Mesendoderm (in vitro differentiated cells): ENCODE measurements around the gene SDK2.

ENCODE experiments used
- DNase-seq: peaks from one replicate; pipeline ENCODE4 v3.0.0; 2013
- H2AK5ac ChIP-seq: 2 replicates; pipeline ENCODE4 v1.6.1; 2013; ENCODE audit warnings: low read length, inconsistent platforms
- H2BK120ac ChIP-seq: 2 replicates; pipeline ENCODE4 v1.6.1; 2013; ENCODE audit warnings: low read depth, mild to moderate bottlenecking, low read length, moderate library complexity, mixed read lengths
- H2BK15ac ChIP-seq: replicated peaks from 2 replicates; pipeline ENCODE4 v1.6.1; 2013; ENCODE audit warnings: low read depth, mild to moderate bottlenecking, moderate library complexity
- H2BK5ac ChIP-seq: 2 replicates; pipeline ENCODE4 v1.6.1; 2013; ENCODE audit warnings: low read length, inconsistent platforms
- H3K18ac ChIP-seq: 2 replicates; pipeline ENCODE4 v1.6.1; 2013; ENCODE audit warnings: mild to moderate bottlenecking, low read length, mixed read lengths
- H3K23ac ChIP-seq: one replicate; pipeline ENCODE4 v1.6.1; 2013; ENCODE audit warnings: low read length
- H3K27ac ChIP-seq: 2 replicates; pipeline ENCODE4 v1.5.1; 2013; ENCODE audit warnings: low read depth, mild to moderate bottlenecking, inconsistent platforms, low read length, moderate library complexity
- H3K27me3 ChIP-seq: 2 replicates; pipeline ENCODE4 v1.6.1; 2013; ENCODE audit warnings: low read length, control low read depth, mild to moderate bottlenecking, inconsistent platforms; ENCODE audit not compliant: insufficient read depth, poor library complexity
- H3K36me3 ChIP-seq: 2 replicates; pipeline ENCODE4 v1.6.1; 2013; ENCODE audit warnings: low read length, inconsistent platforms; ENCODE audit not compliant: control insufficient read depth, insufficient read depth
- H3K4ac ChIP-seq: one replicate; pipeline ENCODE4 v1.6.1; 2013; ENCODE audit warnings: low read depth, mild to moderate bottlenecking, low read length, moderate library complexity
- H3K4me1 ChIP-seq: 2 replicates; pipeline ENCODE4 v1.6.1; 2013; ENCODE audit warnings: low read depth, low read length, inconsistent platforms; ENCODE audit not compliant: control insufficient read depth
- H3K4me2 ChIP-seq: 2 replicates; pipeline ENCODE4 v1.6.1; 2013; ENCODE audit warnings: low read length
- H3K4me3 ChIP-seq: 2 replicates; pipeline ENCODE4 v1.5.1; 2013; ENCODE audit warnings: mild to moderate bottlenecking, low read length
- H3K56ac ChIP-seq: one replicate; pipeline ENCODE4 v1.6.1; 2013; ENCODE audit warnings: low read length
- H3K79me1 ChIP-seq: 2 replicates; pipeline ENCODE4 v1.6.1; 2013; ENCODE audit warnings: low read length, inconsistent platforms
- H3K79me2 ChIP-seq: 2 replicates; pipeline ENCODE4 v1.6.1; 2013; ENCODE audit warnings: mild to moderate bottlenecking, low read length; ENCODE audit not compliant: control insufficient read depth, insufficient read depth
- H3K9ac ChIP-seq: 2 replicates; pipeline ENCODE4 v1.6.1; 2013; ENCODE audit warnings: low read length, inconsistent platforms
- H4K5ac ChIP-seq: one replicate; pipeline ENCODE4 v1.6.1; 2013; ENCODE audit warnings: low read length
- H4K8ac ChIP-seq: one replicate; pipeline ENCODE4 v1.6.1; 2013; ENCODE audit warnings: low read depth, mild to moderate bottlenecking, control low read depth, low read length, moderate library complexity
- WGBS: extraction: QIAGEN DNeasy Blood & Tissue Kit; methylation state at CpG from one replicate; pipeline ENCODE4 v1.1.7; 2013; ENCODE audit warnings: low lambda C conversion rate, missing lambda C conversion rate; ENCODE audit not compliant: insufficient coverage; ENCODE audit errors: extremely low coverage; 5-methylcytosine and 5-hydroxymethylcytosine counted together

The SDK2 gene

DNA sequence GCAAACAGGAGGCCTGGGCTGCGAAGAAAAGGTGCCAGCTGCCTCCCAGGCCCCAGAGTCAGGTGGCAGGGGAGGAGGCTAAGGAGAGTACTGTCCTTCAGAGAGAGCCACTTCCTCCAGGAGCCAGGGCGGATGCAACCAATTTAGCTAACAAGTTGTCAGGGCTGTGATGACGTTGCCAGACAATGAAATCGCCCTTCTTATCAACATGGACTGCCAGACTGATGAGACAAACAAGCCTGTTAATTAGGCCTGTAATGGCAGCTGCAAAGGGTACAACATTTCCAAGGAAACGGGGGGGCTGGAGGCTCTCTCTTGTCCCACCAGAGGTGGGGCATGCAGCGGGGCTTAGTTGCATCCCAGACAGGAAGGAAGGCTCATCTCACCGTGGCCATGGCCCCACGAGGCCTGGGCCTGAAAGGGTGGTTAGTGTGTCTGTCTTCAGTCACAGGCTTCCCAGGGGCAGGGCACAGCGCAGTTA is 111.8 kb downstream of the SDK2 start:
- Histone ChIP-seq H3K36me3 (no peaks in the 10 kb centered on the region), H3K18ac (no peak overlapping the region), H3K4me1 (peaks cover 39% of the 10 kb centered on the region), H3K27me3 (no peaks in the 10 kb centered on the region), H3K9ac (no peak overlapping the region), H3K23ac (no peak overlapping the region), H4K8ac (no peak overlapping the region), H2BK5ac (peak overlapping the region; percentile 81), H3K4ac (no peak overlapping the region), H3K4me2 (no peak overlapping the region), H3K4me3 (no peak overlapping the region), H3K79me2 (no peaks in the 10 kb centered on the region), H2BK15ac (no peak overlapping the region), H2BK120ac (no peak overlapping the region), H3K27ac (peak overlapping the region; percentile 6), H2AK5ac (no peak overlapping the region), H4K5ac (no peak overlapping the region), H3K79me1 (no peaks in the 10 kb centered on the region), H3K56ac (peak overlapping the region; percentile 70)
- DNase-seq = peak; percentile 97
- WGBS = no CpG with 5 or more reads among the region's 9 CpGs

DNA sequence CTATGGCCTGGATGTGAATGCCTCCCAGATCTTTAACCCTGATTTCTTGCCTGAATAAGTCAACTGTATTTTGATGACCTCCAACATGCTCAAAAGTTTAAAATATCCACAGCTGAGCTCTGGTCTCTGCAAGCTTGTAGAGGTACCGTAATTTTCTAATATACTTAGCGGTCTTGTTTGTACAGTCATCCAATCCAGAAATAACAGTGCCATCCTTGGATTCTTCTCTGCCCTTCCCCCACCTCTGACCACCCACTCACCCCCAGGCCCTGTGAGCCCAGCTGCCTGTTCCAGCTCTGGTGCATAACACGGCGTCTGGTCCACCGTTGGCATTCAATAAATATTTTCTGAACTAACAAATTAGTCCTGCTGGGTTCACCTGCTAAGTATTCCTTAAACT is 113.1 kb downstream of the SDK2 start:
- Histone ChIP-seq H3K79me2 (no peaks in the 10 kb centered on the region), H2BK15ac (no peak overlapping the region), H2BK120ac (no peak overlapping the region), H3K56ac (peak overlapping the region; percentile 43), H4K5ac (no peak overlapping the region), H3K27me3 (no peaks in the 10 kb centered on the region), H4K8ac (no peak overlapping the region), H2BK5ac (peak overlapping the region; percentile 24), H3K4me3 (no peak overlapping the region), H3K36me3 (no peaks in the 10 kb centered on the region), H3K23ac (no peak overlapping the region), H2AK5ac (peak overlapping the region; percentile 37), H3K79me1 (no peaks in the 10 kb centered on the region), H3K27ac (no peak overlapping the region), H3K4me1 (peaks cover 33% of the 10 kb centered on the region), H3K4me2 (no peak overlapping the region), H3K18ac (no peak overlapping the region), H3K4ac (no peak overlapping the region), H3K9ac (no peak overlapping the region)
- no peak for DNase-seq
- WGBS = no CpG with 5 or more reads among the region's 5 CpGs

DNA sequence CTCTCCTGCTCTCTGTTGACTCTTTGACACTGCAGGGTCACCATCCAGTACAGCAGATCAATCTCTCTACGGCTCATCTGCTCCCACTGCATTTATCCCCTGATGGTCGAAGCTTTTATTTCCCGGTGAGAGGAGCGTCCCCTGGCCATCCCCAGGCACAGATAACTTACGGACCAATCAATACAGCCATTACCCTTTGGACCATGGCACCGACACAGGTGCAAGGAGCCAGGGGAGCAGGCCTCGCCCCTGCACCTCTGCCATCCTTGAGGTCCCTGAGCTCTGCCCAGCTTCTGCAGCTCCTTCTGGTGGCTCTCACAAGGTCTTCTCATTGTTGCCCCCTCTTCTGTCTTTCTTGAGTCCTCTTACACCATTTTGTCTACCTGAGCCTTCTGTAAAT is 115.6 kb downstream of the SDK2 start:
- Histone ChIP-seq H2AK5ac (no peak overlapping the region), H3K36me3 (no peaks in the 10 kb centered on the region), H3K4me1 (peaks cover 22% of the 10 kb centered on the region)

DNA sequence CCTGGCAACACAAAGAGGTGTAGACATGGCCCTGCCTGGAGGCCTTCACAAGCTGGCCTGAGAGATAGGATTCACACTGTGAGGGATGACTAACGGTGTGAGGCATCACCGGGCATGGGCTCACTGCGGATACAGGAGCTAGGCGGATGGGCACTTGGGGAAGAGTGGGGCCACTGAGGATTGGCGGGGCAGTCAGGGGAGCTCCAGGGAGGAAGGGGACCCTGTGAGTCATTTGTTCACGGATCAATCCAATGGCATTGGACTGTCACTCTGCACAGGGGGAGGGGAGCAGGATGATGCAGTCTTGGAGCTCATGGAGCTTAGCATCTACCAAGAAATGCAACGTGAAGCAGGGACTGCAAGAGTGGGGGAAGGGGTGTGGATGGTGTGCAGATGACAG is 117.3 kb downstream of the SDK2 start:
- no peak overlapping the region for H2BK120ac ChIP-seq
- H2BK5ac ChIP-seq = no peak overlapping the region
- no peak overlapping the region for H3K4me2 ChIP-seq
- no peak overlapping the region for H3K4ac ChIP-seq
- WGBS = no CpG with 5 or more reads among the region's 7 CpGs
- no peak overlapping the region for H2AK5ac ChIP-seq
- H3K27ac ChIP-seq = no peak overlapping the region
- no peak overlapping the region for H3K18ac ChIP-seq
- no peak overlapping the region for H4K5ac ChIP-seq
- H3K4me3 ChIP-seq = no peak overlapping the region
- DNase-seq = no peak
- H3K27me3 ChIP-seq = no peaks in the 10 kb centered on the region
- H4K8ac ChIP-seq = no peak overlapping the region
- no peak overlapping the region for H3K56ac ChIP-seq
- H3K79me2 ChIP-seq = no peaks in the 10 kb centered on the region
- no peaks in the 10 kb centered on the region for H3K79me1 ChIP-seq
- H2BK15ac ChIP-seq = no peak overlapping the region
- peak overlapping the region; percentile 38 for H3K23ac ChIP-seq
- H3K36me3 ChIP-seq = no peaks in the 10 kb centered on the region
- H3K9ac ChIP-seq = no peak overlapping the region
- H3K4me1 ChIP-seq = peaks cover 14% of the 10 kb centered on the region

More for the DNA sequence above, 115.6 kb downstream of the SDK2 start:
- H3K27ac ChIP-seq = no peak overlapping the region
- no peak overlapping the region for H3K4me3 ChIP-seq
- H3K4ac ChIP-seq = no peak overlapping the region
- H3K9ac ChIP-seq = no peak overlapping the region
- no peak overlapping the region for H3K18ac ChIP-seq
- H2BK5ac ChIP-seq = no peak overlapping the region
- H2BK15ac ChIP-seq = no peak overlapping the region
- H2BK120ac ChIP-seq = no peak overlapping the region
- H4K8ac ChIP-seq = no peak overlapping the region
- H4K5ac ChIP-seq = no peak overlapping the region
- WGBS = no CpG with 5 or more reads among the region's 7 CpGs
- DNase-seq = no peak
- H3K79me1 ChIP-seq = no peaks in the 10 kb centered on the region
- no peak overlapping the region for H3K23ac ChIP-seq
- H3K27me3 ChIP-seq = no peaks in the 10 kb centered on the region
- no peak overlapping the region for H3K4me2 ChIP-seq
- H3K56ac ChIP-seq = no peak overlapping the region
- H3K79me2 ChIP-seq = no peaks in the 10 kb centered on the region

DNA sequence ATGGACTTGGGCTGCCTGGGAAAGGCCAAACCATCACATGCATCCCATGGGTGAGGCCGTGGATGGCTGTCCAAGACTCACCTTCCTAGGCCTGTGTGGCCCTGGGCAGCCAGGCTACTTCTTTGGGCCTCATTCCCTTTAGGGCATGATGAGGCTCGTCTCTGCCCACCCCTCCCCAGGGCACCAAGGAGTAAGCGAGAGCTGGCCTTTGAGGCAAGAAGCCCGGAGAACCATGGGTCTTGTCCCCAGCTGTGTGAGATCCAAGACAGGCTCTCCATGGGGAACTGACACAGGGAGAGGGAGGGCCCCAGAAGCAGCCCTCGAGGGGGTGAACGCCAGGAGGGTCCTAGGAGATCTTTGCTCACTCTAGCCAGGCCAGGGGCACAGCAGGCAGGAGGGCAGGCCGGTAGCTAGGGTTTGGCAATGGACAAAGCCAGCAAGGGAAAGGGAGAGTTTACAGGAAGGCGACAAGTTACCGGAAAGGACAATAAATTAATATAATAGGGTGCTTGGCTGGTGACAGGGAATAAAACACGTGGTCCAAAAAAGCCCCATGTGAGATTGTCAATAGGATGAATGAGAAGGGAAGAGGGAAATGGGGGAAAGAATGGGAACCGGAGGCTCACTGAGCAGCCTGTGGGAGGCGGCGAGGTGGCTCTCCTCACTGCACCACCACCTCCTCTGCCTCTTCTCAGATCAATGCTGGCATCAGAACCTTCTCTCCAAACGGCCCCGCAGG is 119.1 kb downstream of the SDK2 start:
- H3K79me1 ChIP-seq = no peaks in the 10 kb centered on the region
- H3K18ac ChIP-seq = no peak overlapping the region
- no peak overlapping the region for H2AK5ac ChIP-seq
- no peaks in the 10 kb centered on the region for H3K79me2 ChIP-seq
- no peak overlapping the region for H3K27ac ChIP-seq
- DNase-seq = no peak
- no peak overlapping the region for H3K23ac ChIP-seq
- no peak overlapping the region for H2BK120ac ChIP-seq
- no peak overlapping the region for H2BK5ac ChIP-seq
- H4K5ac ChIP-seq = no peak overlapping the region
- H2BK15ac ChIP-seq = no peak overlapping the region
- no peak overlapping the region for H3K56ac ChIP-seq
- no peak overlapping the region for H3K4ac ChIP-seq
- no peak overlapping the region for H3K9ac ChIP-seq
- H4K8ac ChIP-seq = no peak overlapping the region
- peaks cover 3% of the 10 kb centered on the region for H3K4me1 ChIP-seq
- no peaks in the 10 kb centered on the region for H3K27me3 ChIP-seq
- no peak overlapping the region for H3K4me2 ChIP-seq
- no CpG with 5 or more reads among the region's 15 CpGs for WGBS
- no peaks in the 10 kb centered on the region for H3K36me3 ChIP-seq
- H3K4me3 ChIP-seq = no peak overlapping the region

DNA sequence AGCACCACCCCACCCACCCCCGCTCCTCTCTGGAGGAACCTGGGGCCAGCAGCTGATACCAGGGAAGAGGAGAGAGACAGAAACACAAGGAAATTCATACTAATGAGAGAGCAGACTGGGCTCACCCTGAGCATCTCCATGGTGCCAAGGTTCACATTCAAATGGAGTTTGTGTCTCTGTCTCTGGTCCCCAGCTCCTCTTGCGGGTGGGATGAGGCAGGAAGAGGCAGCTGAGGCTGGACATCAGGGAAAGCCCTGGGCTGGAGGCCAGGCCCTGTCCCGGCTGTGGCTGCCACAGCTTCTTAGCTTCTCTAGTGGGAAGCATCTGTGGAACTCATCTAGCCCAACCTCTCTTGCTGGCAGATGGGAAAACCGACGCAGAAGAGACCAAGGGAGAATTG is 121.5 kb downstream of the SDK2 start:
- WGBS = no CpG with 5 or more reads among the region's 5 CpGs
- H4K8ac ChIP-seq = no peak overlapping the region
- no peaks in the 10 kb centered on the region for H3K79me1 ChIP-seq
- no peak overlapping the region for H2BK5ac ChIP-seq
- no peaks in the 10 kb centered on the region for H3K36me3 ChIP-seq
- H2AK5ac ChIP-seq = no peak overlapping the region
- no peak overlapping the region for H3K18ac ChIP-seq
- no peak overlapping the region for H2BK15ac ChIP-seq
- H3K4me1 ChIP-seq = no peaks in the 10 kb centered on the region
- no peaks in the 10 kb centered on the region for H3K27me3 ChIP-seq
- H3K56ac ChIP-seq = no peak overlapping the region
- H3K9ac ChIP-seq = no peak overlapping the region
- no peak overlapping the region for H4K5ac ChIP-seq
- H3K4me3 ChIP-seq = no peak overlapping the region
- DNase-seq = no peak
- H3K23ac ChIP-seq = no peak overlapping the region
- no peak overlapping the region for H3K4ac ChIP-seq
- H3K79me2 ChIP-seq = no peaks in the 10 kb centered on the region
- H3K27ac ChIP-seq = no peak overlapping the region
- no peak overlapping the region for H2BK120ac ChIP-seq
- H3K4me2 ChIP-seq = no peak overlapping the region
